Esophagus squamous epithelium (tissue), 5 donors: ENCODE data around the gene PALM. TPM values are rescaled to one million over a fixed set of nuclear protein-coding genes. Genes with fewer than 3 reads are reported as not detected.
A peak's percentile ranks its signal among the peaks of the same experiment; 100 is the strongest.

Source experiments
- DNase-seq: peaks from one replicate; lab custom pipeline; 2025; lab: John Stamatoyannopoulos, UW
- H3K27ac ChIP-seq, 4 donors: fragments of 200-600 bp; sonication (generic); one replicate each; pipeline ENCODE4 v1.5.1; 2016 to 2019; ENCODE audit warnings: mild to moderate bottlenecking in 1 of 4
- H3K27me3 ChIP-seq, 4 donors: fragments of 200-600 bp; sonication (generic); 1 replicate in 3 of 4; 2 replicates in 1 of 4; pipeline versions ENCODE4 v1.5.1 to v1.6.0; 2017 to 2021; ENCODE audit warnings: antibody characterized with exemption in 1 of 4
- H3K36me3 ChIP-seq, 3 donors: fragments of 200-600 bp; sonication (generic); one replicate each; pipeline ENCODE4 v1.5.1; 2016 to 2019
- H3K4me1 ChIP-seq, 3 donors: fragments of 200-600 bp; sonication (generic); one replicate each; pipeline ENCODE4 v1.5.1; 2017 to 2019
- H3K4me3 ChIP-seq, 4 donors: fragments of 200-600 bp; sonication (generic); 1 replicate in 3 of 4; 2 replicates in 1 of 4; pipeline ENCODE4 v1.5.1; 2016 to 2019; ENCODE audit warnings: mild to moderate bottlenecking in 2 of 4, moderate library complexity in 1 of 4
- H3K9me3 ChIP-seq, 3 donors: fragments of 200-600 bp; sonication (generic); one replicate each; pipeline ENCODE4 v1.5.1; 2016 to 2019
- CTCF ChIP-seq, 6 experiments: fragments of 450-650 bp in 4 of 6; fragments of 200-600 bp in 2 of 6; sonication (generic) in 2 of 6; IDR thresholded peaks; one replicate each; pipeline ENCODE4 v1.5.1; 2016 to 2019; ENCODE audit warnings: antibody characterized with exemption in 6 of 6, mild to moderate bottlenecking in 4 of 6, moderate library complexity in 4 of 6
- POLR2A ChIP-seq, 4 donors: fragments of 450-650 bp; IDR thresholded peaks; one replicate each; pipeline ENCODE4 v1.6.1; 2017; ENCODE audit warnings: antibody characterized with exemption in 4 of 4, mild to moderate bottlenecking in 4 of 4, moderate library complexity in 3 of 4
- WGBS, 2 donors: methylation state at CpG; one replicate each; pipeline ENCODE4 v1.1.5; 2018; 5-methylcytosine and 5-hydroxymethylcytosine counted together
- intact Hi-C: fragments of 100-400 bp; cut with DNase I; formaldehyde crosslinking; loops from one replicate; pipeline ENCODE4 v1.15.0; 2022
- total RNA-seq, 4 donors: library from RNA; depleted of rRNA; stranded (reverse); fragments of >200 nt; gene quantifications; one replicate each; pipeline ENCODE4 v1.1.0, GENCODE V29; 2016
- donor health status: DM: yes; HTN: yes; CAD: no.

PALM gene
- total RNA-seq, 4 donors from 2014 or later, result 2.6 to 19.3 (median 6.5) TPM

DNA sequence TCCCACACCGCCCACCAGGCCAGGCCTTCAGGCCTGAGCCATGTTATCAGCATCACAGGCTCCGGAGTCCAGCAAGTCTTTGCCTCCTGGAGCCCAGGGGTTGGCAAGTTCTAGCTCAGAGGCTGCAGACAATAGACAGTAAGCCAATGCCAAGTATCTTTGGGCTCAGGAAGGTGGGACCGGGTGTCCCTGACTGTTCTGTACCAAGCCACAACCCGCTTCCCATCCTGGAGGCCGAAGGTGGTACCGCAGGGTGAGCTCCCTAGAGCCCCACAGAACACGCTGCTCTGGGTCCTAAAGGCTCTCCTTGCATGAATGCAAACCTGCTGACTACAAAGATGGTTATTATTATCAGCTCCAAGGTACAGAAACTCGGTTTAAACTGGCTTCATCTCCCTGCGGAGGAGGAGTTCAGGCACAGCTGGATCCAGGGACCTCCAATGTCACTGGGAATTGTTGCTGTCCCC lies 38.1 kb upstream of the PALM start:
- DNase-seq, result no peak
- Histone ChIP-seq H3K9me3 (no peaks in the 10 kb centered on the region), H3K27me3 (peaks cover 0 to 19% (median 0%) of the 10 kb centered on the region in 4 donors), H3K4me3 (no peak overlapping the region), H3K36me3 (no peaks in the 10 kb centered on the region), H3K27ac (no peak overlapping the region), H3K4me1 (peaks cover 3 to 9% (median 3%) of the 10 kb centered on the region in 3 donors)
- TF ChIP-seq POLR2A (IDR thresholded peaks at IDR 0.05) (no peak), CTCF (IDR thresholded peaks at IDR 0.05) (peak in 1 of 6 experiments; percentile 18)
- intact Hi-C loops, result no loop called here
- WGBS, 2 donors, result 66 to 77% methylated on average over 5 to 7 of the region's 9 CpGs

DNA sequence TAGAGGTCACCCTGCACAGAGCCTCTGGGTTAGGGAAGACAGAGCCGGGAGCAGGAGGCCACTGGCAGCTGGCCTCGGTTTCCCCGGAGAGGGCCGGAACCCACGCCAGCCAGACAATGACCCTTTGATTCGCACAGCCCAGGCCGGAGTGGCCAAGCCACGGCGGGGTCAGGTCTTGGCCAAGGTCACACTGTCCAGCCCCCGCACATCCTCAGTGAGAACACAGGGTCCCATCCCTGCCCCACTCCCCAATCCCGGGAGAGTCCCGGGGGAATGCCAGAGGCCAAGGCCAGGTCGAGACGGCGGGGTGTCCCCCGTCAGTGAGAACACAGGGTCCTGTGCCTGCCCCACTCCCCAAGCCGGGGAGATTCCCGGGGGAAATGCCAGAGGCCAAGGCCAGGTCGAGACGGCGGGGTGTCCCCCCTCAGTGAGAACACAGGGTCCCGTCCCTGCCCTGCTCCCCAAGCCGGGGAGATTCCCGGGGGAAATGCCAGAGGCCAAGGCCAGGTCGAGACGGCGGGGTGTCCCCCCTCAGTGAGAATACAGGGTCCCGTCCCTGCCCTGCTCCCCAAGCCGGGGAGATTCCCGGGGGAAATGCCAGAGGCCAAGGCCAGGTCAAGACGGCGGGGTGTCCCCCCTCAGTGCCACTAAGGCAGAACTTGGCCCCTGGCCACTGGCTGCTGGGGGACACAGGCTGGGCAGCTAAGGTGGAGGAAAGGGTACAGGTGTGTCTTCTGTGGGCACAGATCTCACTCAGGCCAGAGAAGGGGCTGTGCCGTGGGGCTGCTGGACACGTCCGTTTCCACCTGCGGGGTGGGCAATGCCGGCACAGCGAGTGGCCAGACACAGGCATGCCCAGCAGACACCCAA lies 34.2 kb upstream of the PALM start:
- TF ChIP-seq POLR2A (IDR thresholded peaks at IDR 0.05) (no peak), CTCF (IDR thresholded peaks at IDR 0.05) (no peak)
- intact Hi-C loops, result no loop called here

GRCh38 chr19:676007-676338 lies 32.8 kb upstream of the PALM start:
- no peak for DNase-seq
- Histone ChIP-seq H3K27me3 (peaks cover 0 to 41% (median 0%) of the 10 kb centered on the region in 4 donors), H3K36me3 (no peaks in the 10 kb centered on the region), H3K4me1 (peaks cover 34 to 57% (median 35%) of the 10 kb centered on the region in 3 donors), H3K9me3 (no peaks in the 10 kb centered on the region), H3K27ac (peak overlapping the region; percentile 80 to 95 (median 86)), H3K4me3 (peak overlapping the region in 3 of 4 donors; percentile 46 to 77 (median 58))
- intact Hi-C loops, result no loop called here
- 9 to 31% methylated on average over 4 to 7 of the region's 31 CpGs for WGBS, 2 donors
- TF ChIP-seq CTCF (IDR thresholded peaks at IDR 0.05) (no peak), POLR2A (IDR thresholded peaks at IDR 0.05) (no peak)

More for the DNA sequence above, 34.2 kb upstream of the PALM start:
- Histone ChIP-seq H3K27ac (peak overlapping the region in 3 of 4 donors; percentile 64 to 95 (median 89)), H3K36me3 (no peaks in the 10 kb centered on the region), H3K4me3 (no peak overlapping the region), H3K27me3 (peaks cover 0 to 41% (median 0%) of the 10 kb centered on the region in 4 donors), H3K9me3 (no peaks in the 10 kb centered on the region), H3K4me1 (peaks cover 31 to 48% (median 33%) of the 10 kb centered on the region in 3 donors)
- no peak for DNase-seq
- 51 to 71% methylated on average over 10 to 14 of the region's 38 CpGs for WGBS, 2 donors

GRCh38 chr19:676339-677105 lies 32.2 kb upstream of the PALM start, which contains the start of gene FSTL3:
Gene FSTL3 (plus strand): TSS chr19:676392. CDS start chr19:676424, 32 bp downstream.
- Histone ChIP-seq H3K36me3 (no peaks in the 10 kb centered on the region), H3K4me3 (peak within 1 kb of the TSS; percentile 32 to 77 (median 52)), H3K27ac (peak within 1 kb of the TSS; percentile 80 to 95 (median 86)), H3K9me3 (no peaks in the 10 kb centered on the region), H3K27me3 (peaks cover 0 to 41% (median 0%) of the 10 kb centered on the region in 4 donors), H3K4me1 (peaks cover 35 to 63% (median 37%) of the 10 kb centered on the region in 3 donors)
- WGBS, 2 donors, result 0 to 6% methylated on average over 2 to 10 of the region's 63 CpGs
- TF ChIP-seq CTCF (IDR thresholded peaks at IDR 0.05) (no peak), POLR2A (IDR thresholded peaks at IDR 0.05) (peak in 2 of 4 donors; percentile 23 to 54)
- intact Hi-C loops, result no loop called here
- DNase-seq, result no peak
